ENCODE data around the gene LEFTY2. TPM values are rescaled to one million over a fixed set of nuclear protein-coding genes. Genes with fewer than 3 reads are reported as not detected.

LEFTY2 gene
- total RNA-seq, 4 donors from 2014 or later = 0.55 to 28.7 (median 24.5) TPM; not detected in 1

- Histone ChIP-seq H3K9me3 (no peaks in the 10 kb centered on the region), H3K27me3 (no peaks in the 10 kb centered on the region), H3K4me3 (no peak overlapping the region), H3K27ac (no peak overlapping the region), H3K4me1 (peaks cover 0 to 25% (median 17%) of the 10 kb centered on the region in 4 donors), H3K36me3 (no peaks in the 10 kb centered on the region)
- in situ Hi-C loops (cut with MboI; ENCODE audit: low pct_ligation_motif_present in 1 of 4, low pct_unique_long_range_greater_than_20kb in 1 of 4, low sequenced_read_pairs in 3 of 4) = loop anchor here in 2 of 4 donors (10.0 to 25.0 kb wide), 3 partner anchors 128 to 428 kb away; partner anchors contain the start of gene SRP9 (in 2 of the 2)
- DNase-seq = no peak
- WGBS, 2 donors (ENCODE audit: low coverage in 1 of 2) = 85% methylated on average over 7 of the region's 7 CpGs; no CpG with 5 or more reads in 1 of the 2 donors
- TF ChIP-seq CTCF (IDR thresholded peaks at IDR 0.05) (no peak), EP300 (IDR thresholded peaks at IDR 0.05; ENCODE audit: low read depth) (no peak), POLR2AphosphoS5 (IDR thresholded peaks at IDR 0.05) (no peak), POLR2A (IDR thresholded peaks at IDR 0.05) (no peak)
- intact Hi-C loops (cut with DNase I; ENCODE audit: low total_unique reads) = loop anchor here (10.0 kb wide), 1 partner anchor 141 kb away; the partner anchor contains the start of gene SRP9
These were observed 25.5 kb downstream of the LEFTY2 start for GRCh38 chr1:225915538-225915991.

- in situ Hi-C loops (cut with MboI; ENCODE audit: low pct_ligation_motif_present in 1 of 4, low pct_unique_long_range_greater_than_20kb in 1 of 4, low sequenced_read_pairs in 3 of 4) (loop anchor here in 2 of 4 donors (10.0 to 25.0 kb wide), 3 partner anchors 128 to 428 kb away; partner anchors contain the start of gene SRP9 (in 2 of the 2)), intact Hi-C loops (cut with DNase I; ENCODE audit: low total_unique reads) (loop anchor here (10.0 kb wide), 1 partner anchor 140 kb away; the partner anchor contains the start of gene SRP9)
- Histone ChIP-seq H3K4me1 (peaks cover 0 to 24% (median 15%) of the 10 kb centered on the region in 4 donors), H3K4me3 (no peak overlapping the region), H3K9me3 (no peaks in the 10 kb centered on the region), H3K27me3 (no peaks in the 10 kb centered on the region), H3K36me3 (no peaks in the 10 kb centered on the region), H3K27ac (no peak overlapping the region)
- no peak for DNase-seq
- 88% methylated on average over 5 to 6 of the region's 6 CpGs for WGBS, 2 donors (ENCODE audit: low coverage in 1 of 2)
- no peak for TF ChIP-seq POLR2AphosphoS5 (IDR thresholded peaks at IDR 0.05)
- no peak for TF ChIP-seq EP300 (IDR thresholded peaks at IDR 0.05; ENCODE audit: low read depth)
These were observed 26.1 kb downstream of the LEFTY2 start for GRCh38 chr1:225914947-225915346.

GRCh38 chr1:225914391-225914790, 26.6 kb downstream of the LEFTY2 start:
- H3K27ac ChIP-seq = no peak overlapping the region
- peaks cover 0 to 19% (median 13%) of the 10 kb centered on the region in 4 donors for H3K4me1 ChIP-seq
- intact Hi-C loops (cut with DNase I; ENCODE audit: low total_unique reads) = loop anchor here (10.0 kb wide), 1 partner anchor 140 kb away; the partner anchor contains the start of gene SRP9
- H3K36me3 ChIP-seq = no peaks in the 10 kb centered on the region
- no peak for DNase-seq
- TF ChIP-seq EP300 (IDR thresholded peaks at IDR 0.05; ENCODE audit: low read depth) = no peak
- TF ChIP-seq POLR2A (IDR thresholded peaks at IDR 0.05) = no peak
- TF ChIP-seq CTCF (IDR thresholded peaks at IDR 0.05) = no peak
- no peak for TF ChIP-seq POLR2AphosphoS5 (IDR thresholded peaks at IDR 0.05)
- H3K27me3 ChIP-seq = no peaks in the 10 kb centered on the region
- H3K4me3 ChIP-seq = no peak overlapping the region
- H3K9me3 ChIP-seq = no peaks in the 10 kb centered on the region
- in situ Hi-C loops (cut with MboI; ENCODE audit: low pct_ligation_motif_present in 1 of 4, low pct_unique_long_range_greater_than_20kb in 1 of 4, low sequenced_read_pairs in 3 of 4) = loop anchor here in 2 of 4 donors (10.0 to 25.0 kb wide), 3 partner anchors 127 to 427 kb away; partner anchors contain the start of gene SRP9 (in 2 of the 2)
- WGBS, 2 donors (ENCODE audit: low coverage in 1 of 2) = 76% methylated on average over 6 of the region's 6 CpGs; no CpG with 5 or more reads in 1 of the 2 donors

- H3K27me3 ChIP-seq = no peaks in the 10 kb centered on the region
These were observed 29.6 kb downstream of the LEFTY2 start for GRCh38 chr1:225911191-225912130.

More at GRCh38 chr1:225911191-225912130, 29.6 kb downstream of the LEFTY2 start:
- Histone ChIP-seq H3K27ac (peak overlapping the region in 2 of 4 donors; percentile 33 to 37), H3K4me1 (peaks cover 0 to 18% (median 13%) of the 10 kb centered on the region in 4 donors), H3K9me3 (no peaks in the 10 kb centered on the region), H3K36me3 (no peaks in the 10 kb centered on the region), H3K4me3 (peak overlapping the region in 2 of 4 donors; percentile 6 to 23)
- 38 to 93% methylated on average over 4 to 51 of the region's 53 CpGs for WGBS, 2 donors (ENCODE audit: low coverage in 1 of 2)
- peak; percentile 93 to 97 (median 97) for TF ChIP-seq CTCF (IDR thresholded peaks at IDR 0.05)
- TF ChIP-seq POLR2AphosphoS5 (IDR thresholded peaks at IDR 0.05) = peak in 1 of 3 donors; percentile 25
- no peak for TF ChIP-seq EP300 (IDR thresholded peaks at IDR 0.05; ENCODE audit: low read depth)
- peak; percentile 73 for DNase-seq
- in situ Hi-C loops (cut with MboI; ENCODE audit: low pct_ligation_motif_present in 1 of 4, low pct_unique_long_range_greater_than_20kb in 1 of 4, low sequenced_read_pairs in 3 of 4) (loop anchor here in 2 of 4 donors (10.0 to 25.0 kb wide), 3 partner anchors 124 to 424 kb away; partner anchors contain the start of gene SRP9 (in 2 of the 2)), intact Hi-C loops (cut with DNase I; ENCODE audit: low total_unique reads) (loop anchor here (1.0 to 10.0 kb wide), 2 partner anchors 137 to 436 kb away; partner anchors contain the start of gene SRP9)
